Spleen (tissue), 11 donors: ENCODE data around the gene HOGA1. TPM values are rescaled to one million over a fixed set of nuclear protein-coding genes. Genes with fewer than 3 reads are reported as not detected.
"Not testable (repeated sequence)": the region's sequence is repeated elsewhere in the genome, so short reads cannot be mapped to it uniquely, and the experiment has no call there.

ENCODE experiments used
- DNase-seq: peaks from one replicate; pipeline ENCODE4 v3.0.0-alpha.2; 2020
- H3K27ac ChIP-seq, 8 donors: fragments of 200-600 bp; sonication (generic) in 7 of 8; 1 replicate in 4 of 8; 2 replicates in 4 of 8; pipeline versions ENCODE4 v1.5.0 to v1.8.0; 2016 to 2021; ENCODE audit warnings: inconsistent platforms in 4 of 8, mild to moderate bottlenecking in 4 of 8, moderate library complexity in 1 of 8
- H3K27me3 ChIP-seq, 7 donors: fragments of 200-600 bp; sonication (generic) in 6 of 7; replicated peaks in 1 of 7; 1 replicate in 4 of 7; 2 replicates in 3 of 7; pipeline versions ENCODE4 v1.5.0 to v1.8.0; 2016 to 2021; ENCODE audit warnings: inconsistent platforms in 3 of 7, mild to moderate bottlenecking in 1 of 7
- H3K36me3 ChIP-seq, 6 donors: fragments of 200-600 bp; sonication (generic) in 5 of 6; 1 replicate in 4 of 6; 2 replicates in 2 of 6; pipeline versions ENCODE4 v1.5.0 to v1.8.0; 2016 to 2021; ENCODE audit warnings: inconsistent platforms in 2 of 6
- H3K4me1 ChIP-seq, 6 donors: fragments of 200-600 bp; sonication (generic) in 5 of 6; 1 replicate in 3 of 6; 2 replicates in 3 of 6; pipeline versions ENCODE4 v1.5.0 to v1.8.0; 2016 to 2021; ENCODE audit warnings: inconsistent platforms in 3 of 6
- H3K4me3 ChIP-seq, 8 donors: fragments of 200-600 bp; sonication (generic) in 7 of 8; 1 replicate in 4 of 8; 2 replicates in 4 of 8; pipeline versions ENCODE4 v1.5.0 to v1.8.0; 2016 to 2021; ENCODE audit warnings: inconsistent platforms in 4 of 8, mild to moderate bottlenecking in 4 of 8, moderate library complexity in 2 of 8
- H3K9me3 ChIP-seq, 8 donors: fragments of 200-600 bp; sonication (generic) in 7 of 8; 1 replicate in 4 of 8; 2 replicates in 4 of 8; pipeline versions ENCODE4 v1.5.0 to v1.8.0; 2016 to 2021; ENCODE audit warnings: inconsistent platforms in 4 of 8
- POLR2A ChIP-seq, 3 donors: fragments of 450-650 bp; IDR thresholded peaks; one replicate each; pipeline ENCODE4 v1.5.1; 2017; ENCODE audit warnings: antibody characterized with exemption in 3 of 3, mild to moderate bottlenecking in 1 of 3
- POLR2AphosphoS5 ChIP-seq, 3 donors: sonication (generic); formaldehyde crosslinking; IDR thresholded peaks; one replicate each; pipeline ENCODE4 v1.5.1; 2017; ENCODE audit warnings: antibody characterized with exemption in 3 of 3
- WGBS, 5 donors: extraction: QIAGEN DNeasy Blood & Tissue Kit in 3 of 5; methylation state at CpG; one replicate each; pipeline versions ENCODE4 v1.1.5 to v1.1.7; 2013 to 2018; 5-methylcytosine and 5-hydroxymethylcytosine counted together
- intact Hi-C: fragments of 100-400 bp; cut with DNase I; formaldehyde crosslinking; loops from one replicate; pipeline ENCODE4 v1.15.0; 2023; ENCODE audit warnings: low total_unique reads
- polyA plus RNA-seq, 3 donors: library from polyadenylated mRNA; stranded (reverse); fragments of 200-250 nt; gene quantifications; one replicate each; pipeline ENCODE4 v1.2.1, GENCODE V29; 2013
- total RNA-seq, 7 donors: library from RNA; depleted of rRNA in 3 of 7; stranded (reverse); fragments of >200 nt in 3 of 7; fragmentation: NEBNext Ultra II Directional in 4 of 7; extraction: Animal tissue kit (Norgen Biotek cat#: 25700) in 4 of 7; gene quantifications; one replicate each; pipeline versions ENCODE4 v1.1.0 to v1.2.1, GENCODE V29; 2016 to 2021
- TF ChIP-seq, protein P1 (sequence below), 11 experiments: fragments of 200-600 bp in 7 of 11; fragments of 450-650 bp in 4 of 11; sonication (generic) in 4 of 11; IDR thresholded peaks in 8 of 11; conservative IDR thresholded peaks in 3 of 11; 1 replicate in 7 of 11; 2 replicates in 4 of 11; pipeline versions ENCODE4 v1.4.0 to v1.8.0; 2016 to 2021; ENCODE audit warnings: antibody characterized with exemption in 11 of 11, inconsistent platforms in 4 of 11, mild to moderate bottlenecking in 1 of 11
- donor health status: healthy with polysubstance abuse.
- donor health status: DM: no; HTN: no; CAD: no; lungs with moderate emphysema.
- donor health status: DM: no; HTN: no; CAD: no.
- donor health status: Bipolar disorder and iron deficiency.
- donor health status: healthy.
- donor health status: DM: no; HTN: no; CAD: no.
- donor health status: DM: yes; HTN: yes; CAD: no.

The HOGA1 gene
- total and polyA plus RNA-seq, 10 donors = 0.11 to 0.42 (median 0.19) TPM; not detected in 5

GRCh38 chr10:97562329-97562728, 21.9 kb upstream of the HOGA1 start:
- DNase-seq, H3K27ac ChIP-seq, intact Hi-C loops, H3K9me3 ChIP-seq, H3K27me3 ChIP-seq, H3K4me1 ChIP-seq, H3K4me3 ChIP-seq, H3K36me3 ChIP-seq: not testable (repeated sequence)
- WGBS, 5 donors = 87 to 96% (median 92%) methylated on average over 5 of the region's 5 CpGs

GRCh38 chr10:97563337-97563736, 20.9 kb upstream of the HOGA1 start:
- Histone ChIP-seq H3K27me3 (no peaks in the 10 kb centered on the region), H3K27ac (no peak overlapping the region), H3K4me1 (peaks cover 0 to 5% (median 0%) of the 10 kb centered on the region in 6 donors), H3K9me3 (no peaks in the 10 kb centered on the region), H3K36me3 (peaks cover 0 to 10% (median 2%) of the 10 kb centered on the region in 6 donors), H3K4me3 (no peak overlapping the region)
- intact Hi-C loops = no loop called here
- TF ChIP-seq, protein P1, sequence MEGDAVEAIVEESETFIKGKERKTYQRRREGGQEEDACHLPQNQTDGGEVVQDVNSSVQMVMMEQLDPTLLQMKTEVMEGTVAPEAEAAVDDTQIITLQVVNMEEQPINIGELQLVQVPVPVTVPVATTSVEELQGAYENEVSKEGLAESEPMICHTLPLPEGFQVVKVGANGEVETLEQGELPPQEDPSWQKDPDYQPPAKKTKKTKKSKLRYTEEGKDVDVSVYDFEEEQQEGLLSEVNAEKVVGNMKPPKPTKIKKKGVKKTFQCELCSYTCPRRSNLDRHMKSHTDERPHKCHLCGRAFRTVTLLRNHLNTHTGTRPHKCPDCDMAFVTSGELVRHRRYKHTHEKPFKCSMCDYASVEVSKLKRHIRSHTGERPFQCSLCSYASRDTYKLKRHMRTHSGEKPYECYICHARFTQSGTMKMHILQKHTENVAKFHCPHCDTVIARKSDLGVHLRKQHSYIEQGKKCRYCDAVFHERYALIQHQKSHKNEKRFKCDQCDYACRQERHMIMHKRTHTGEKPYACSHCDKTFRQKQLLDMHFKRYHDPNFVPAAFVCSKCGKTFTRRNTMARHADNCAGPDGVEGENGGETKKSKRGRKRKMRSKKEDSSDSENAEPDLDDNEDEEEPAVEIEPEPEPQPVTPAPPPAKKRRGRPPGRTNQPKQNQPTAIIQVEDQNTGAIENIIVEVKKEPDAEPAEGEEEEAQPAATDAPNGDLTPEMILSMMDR (IDR thresholded peaks at IDR 0.05 in 8 of 11, conservative IDR thresholded peaks at IDR 0.05 in 3 of 11) = no peak
- TF ChIP-seq POLR2AphosphoS5 (IDR thresholded peaks at IDR 0.05) (no peak), POLR2A (IDR thresholded peaks at IDR 0.05) (no peak)
- no peak for DNase-seq
- 91 to 96% (median 95%) methylated on average over 4 of the region's 4 CpGs for WGBS, 5 donors

GRCh38 chr10:97564776-97565175, 19.4 kb upstream of the HOGA1 start:
- peak; percentile 3 for DNase-seq
- TF ChIP-seq POLR2A (IDR thresholded peaks at IDR 0.05) = no peak
- TF ChIP-seq, protein P1 (IDR thresholded peaks at IDR 0.05 in 8 of 11, conservative IDR thresholded peaks at IDR 0.05 in 3 of 11) = no peak
- TF ChIP-seq POLR2AphosphoS5 (IDR thresholded peaks at IDR 0.05) = no peak
- WGBS, 5 donors = 90 to 95% (median 93%) methylated on average over 4 of the region's 4 CpGs
- peaks cover 0 to 24% (median 8%) of the 10 kb centered on the region in 6 donors for H3K36me3 ChIP-seq
- H3K9me3 ChIP-seq = no peaks in the 10 kb centered on the region
- no peaks in the 10 kb centered on the region for H3K27me3 ChIP-seq
- intact Hi-C loops = no loop called here
- H3K4me1 ChIP-seq = peaks cover 0 to 5% (median 0%) of the 10 kb centered on the region in 6 donors
- H3K4me3 ChIP-seq = no peak overlapping the region
- H3K27ac ChIP-seq = no peak overlapping the region

- 73 to 98% (median 87%) methylated on average over 2 of the region's 2 CpGs for WGBS, 5 donors
- Histone ChIP-seq H3K4me3 (no peak overlapping the region), H3K27ac (no peak overlapping the region), H3K4me1 (no peaks in the 10 kb centered on the region), H3K27me3 (no peaks in the 10 kb centered on the region), H3K36me3 (peaks cover 0 to 41% (median 13%) of the 10 kb centered on the region in 6 donors), H3K9me3 (no peaks in the 10 kb centered on the region)
- no peak for TF ChIP-seq POLR2AphosphoS5 (IDR thresholded peaks at IDR 0.05)
- TF ChIP-seq, protein P1 (IDR thresholded peaks at IDR 0.05 in 8 of 11, conservative IDR thresholded peaks at IDR 0.05 in 3 of 11) = no peak
- TF ChIP-seq POLR2A (IDR thresholded peaks at IDR 0.05) = no peak
- DNase-seq = no peak
- intact Hi-C loops = no loop called here
Measured at GRCh38 chr10:97566336-97566996, 17.7 kb upstream of the HOGA1 start.
